ENCODE results near the gene PTPRN2. TPM values are rescaled to one million over a fixed set of nuclear protein-coding genes. Genes with fewer than 3 reads are reported as not detected.

Gene PTPRN2
- total and polyA plus RNA-seq, 2 experiments from 2014 or later = 0.28 TPM; not detected in 1

- no peak for DNase-seq (ENCODE audit: low read depth in 1 of 2, low spot score in 1 of 2)
- no peaks in the 10 kb centered on the region for H3K4me1 ChIP-seq (ENCODE audit: low read depth)
- H3K9me3 ChIP-seq (ENCODE audit: low read depth) = no peaks in the 10 kb centered on the region
- H3K27me3 ChIP-seq = no peaks in the 10 kb centered on the region
- H3K4me3 ChIP-seq = no peak overlapping the region
- no peaks in the 10 kb centered on the region for H3K36me3 ChIP-seq
- no peak for TF ChIP-seq CTCF (IDR thresholded peaks at IDR 0.05; ENCODE audit: low read depth, low read length)
- H3K27ac ChIP-seq = no peak overlapping the region
Measured at GRCh38 chr7:158532093-158532627, 55.5 kb downstream of the PTPRN2 start.

- no peaks in the 10 kb centered on the region for H3K36me3 ChIP-seq
- no peaks in the 10 kb centered on the region for H3K9me3 ChIP-seq (ENCODE audit: low read depth)
- no peak for DNase-seq (ENCODE audit: low read depth in 1 of 2, low spot score in 1 of 2)
- no peak overlapping the region for H3K27ac ChIP-seq
- H3K4me3 ChIP-seq = no peak overlapping the region
- H3K27me3 ChIP-seq = no peaks in the 10 kb centered on the region
- H3K4me1 ChIP-seq (ENCODE audit: low read depth) = no peaks in the 10 kb centered on the region
- TF ChIP-seq CTCF (IDR thresholded peaks at IDR 0.05; ENCODE audit: low read depth, low read length) = no peak
Measured at GRCh38 chr7:158531661-158532060, 56.0 kb downstream of the PTPRN2 start.

- TF ChIP-seq CTCF (IDR thresholded peaks at IDR 0.05; ENCODE audit: low read depth, low read length) = no peak
- H3K9me3 ChIP-seq (ENCODE audit: low read depth) = no peaks in the 10 kb centered on the region
- H3K27ac ChIP-seq = no peak overlapping the region
- no peak for DNase-seq (ENCODE audit: low read depth in 1 of 2, low spot score in 1 of 2)
- no peaks in the 10 kb centered on the region for H3K36me3 ChIP-seq
- no peaks in the 10 kb centered on the region for H3K27me3 ChIP-seq
- no peaks in the 10 kb centered on the region for H3K4me1 ChIP-seq (ENCODE audit: low read depth)
- no peak overlapping the region for H3K4me3 ChIP-seq
Measured at GRCh38 chr7:158530800-158531609, 56.6 kb downstream of the PTPRN2 start.

GRCh38 chr7:158529181-158530096 is 58.2 kb downstream of the PTPRN2 start:
- Histone ChIP-seq H3K27ac (no peak overlapping the region), H3K4me3 (no peak overlapping the region), H3K27me3 (no peaks in the 10 kb centered on the region), H3K36me3 (no peaks in the 10 kb centered on the region), H3K9me3 (ENCODE audit: low read depth) (no peaks in the 10 kb centered on the region), H3K4me1 (ENCODE audit: low read depth) (no peaks in the 10 kb centered on the region)
- no peak for DNase-seq (ENCODE audit: low read depth in 1 of 2, low spot score in 1 of 2)
- TF ChIP-seq CTCF (IDR thresholded peaks at IDR 0.05; ENCODE audit: low read depth, low read length) = no peak

- Histone ChIP-seq H3K4me3 (no peak overlapping the region), H3K4me1 (ENCODE audit: low read depth) (no peaks in the 10 kb centered on the region), H3K9me3 (ENCODE audit: low read depth) (no peaks in the 10 kb centered on the region), H3K27ac (no peak overlapping the region), H3K27me3 (no peaks in the 10 kb centered on the region), H3K36me3 (no peaks in the 10 kb centered on the region)
- DNase-seq (ENCODE audit: low read depth in 1 of 2, low spot score in 1 of 2) = no peak
- TF ChIP-seq CTCF (IDR thresholded peaks at IDR 0.05; ENCODE audit: low read depth, low read length) = no peak
Measured at GRCh38 chr7:158527915-158528502, 59.6 kb downstream of the PTPRN2 start.

Measured in cardiac muscle cell (in vitro differentiated cells and primary cell).